ENCODE measurements around the gene LILRB2.
"Not testable (repeated sequence)": the region's sequence is repeated elsewhere in the genome, so short reads cannot be mapped to it uniquely, and the experiment has no call there.

LILRB2 gene

GRCh38 chr19:54239491-54240371, 41.2 kb downstream of the LILRB2 start:
- not testable (repeated sequence) for DNase-seq

GRCh38 chr19:54233941-54234340, 47.0 kb downstream of the LILRB2 start:
- DNase-seq = no peak

GRCh38 chr19:54231077-54231931, 49.6 kb downstream of the LILRB2 start:
- DNase-seq = peak; percentile 80

GRCh38 chr19:54230031-54230430, 50.9 kb downstream of the LILRB2 start:
- DNase-seq = no peak

GRCh38 chr19:54229146-54229545, 51.8 kb downstream of the LILRB2 start:
- no peak for DNase-seq

- DNase-seq = not testable (repeated sequence)
Observed at GRCh38 chr19:54224619-54225018, 56.3 kb downstream of the LILRB2 start.

GRCh38 chr19:54223937-54224281, 57.0 kb downstream of the LILRB2 start:
- not testable (repeated sequence) for DNase-seq
